CD8-positive, alpha-beta memory T cell (primary cell): ENCODE data around the gene BLID. TPM values are rescaled to one million over a fixed set of nuclear protein-coding genes. Genes with fewer than 3 reads are reported as not detected.
A peak's percentile ranks its signal among the peaks of the same experiment; 100 is the strongest.

Source experiments
- CTCF ChIA-PET: fragments of 350-600 bp; sonication (Branson Sonifier 250); formaldehyde crosslinking; loops from one replicate; lab custom pipeline; 2021; ENCODE audit warnings: antibody characterized with exemption; lab: Charles Lee
- POLR2A ChIA-PET: fragments of 350-600 bp; sonication (Branson Sonifier 250); formaldehyde crosslinking; loops from one replicate; lab custom pipeline; 2021; ENCODE audit warnings: antibody characterized with exemption; lab: Charles Lee
- DNase-seq, 5 donors: peaks; one replicate each; pipeline versions ENCODE4 v3.0.0 to v3.0.0-alpha.2; 2020 to 2022; ENCODE audit warnings: mixed read lengths in 1 of 5
- H3K27ac ChIP-seq: one replicate; pipeline ENCODE4 v1.7.0; 2013; ENCODE audit warnings: low read depth, mild to moderate bottlenecking, low read length, moderate library complexity
- H3K27me3 ChIP-seq: 2 replicates; pipeline ENCODE4 v1.7.0; 2013; ENCODE audit warnings: low read length, mild to moderate bottlenecking; ENCODE audit not compliant: insufficient read depth, poor library complexity, severe bottlenecking
- H3K36me3 ChIP-seq: 2 replicates; pipeline ENCODE4 v1.7.0; 2013; ENCODE audit warnings: mild to moderate bottlenecking, low read length, moderate library complexity; ENCODE audit not compliant: insufficient read depth
- H3K4me1 ChIP-seq: 2 replicates; pipeline ENCODE4 v1.7.0; 2013; ENCODE audit warnings: mild to moderate bottlenecking, low read length, moderate library complexity; ENCODE audit not compliant: insufficient read depth
- H3K4me3 ChIP-seq: 2 replicates; pipeline ENCODE4 v1.7.0; 2013; ENCODE audit warnings: mild to moderate bottlenecking, low read length
- H3K9me3 ChIP-seq: 2 replicates; pipeline ENCODE4 v1.7.0; 2013; ENCODE audit warnings: mild to moderate bottlenecking, low read length
- H3K27ac Mint-ChIP-seq, 8 donors: one replicate each; pipeline ENCODE4 v1.8.0; 2020 to 2021; ENCODE audit warnings: mixed read lengths in 8 of 8, mild to moderate bottlenecking in 6 of 8, inconsistent platforms in 3 of 8, moderate library complexity in 3 of 8
- H3K27me3 Mint-ChIP-seq, 2 donors: one replicate each; pipeline ENCODE4 v1.8.0; 2020 to 2021; ENCODE audit warnings: mixed read lengths in 2 of 2, mild to moderate bottlenecking in 1 of 2, moderate library complexity in 1 of 2
- H3K36me3 Mint-ChIP-seq, 3 donors: one replicate each; pipeline ENCODE4 v1.8.0; 2020 to 2021; ENCODE audit warnings: mixed read lengths in 3 of 3, inconsistent platforms in 1 of 3, mild to moderate bottlenecking in 1 of 3
- H3K4me1 Mint-ChIP-seq, 3 donors: one replicate each; pipeline ENCODE4 v1.8.0; 2020 to 2021; ENCODE audit warnings: mixed read lengths in 3 of 3, inconsistent platforms in 1 of 3, mild to moderate bottlenecking in 1 of 3
- H3K4me3 Mint-ChIP-seq, 7 donors: one replicate each; pipeline ENCODE4 v1.8.0; 2020 to 2021; ENCODE audit warnings: mixed read lengths in 7 of 7, mild to moderate bottlenecking in 6 of 7, moderate library complexity in 4 of 7, inconsistent platforms in 2 of 7
- H3K9me3 Mint-ChIP-seq, 5 donors: one replicate each; pipeline ENCODE4 v1.8.0; 2020 to 2022; ENCODE audit warnings: mixed read lengths in 5 of 5, mild to moderate bottlenecking in 3 of 5, moderate library complexity in 2 of 5, inconsistent platforms in 1 of 5
- polyA plus RNA-seq: library from polyadenylated mRNA; unstranded; fragments of 300-500 nt; fragmentation: Illumina TruSeq; gene quantifications from one replicate; pipeline ENCODE4 v1.2.3, GENCODE V29; 2021
- total RNA-seq, 2 experiments: library from RNA; stranded (reverse); gene quantifications; one replicate each; pipeline ENCODE4 v1.2.3, GENCODE V29; 2021

The BLID gene
- total and polyA plus RNA-seq, 3 experiments from 2014 or later, result not detected

DNA sequence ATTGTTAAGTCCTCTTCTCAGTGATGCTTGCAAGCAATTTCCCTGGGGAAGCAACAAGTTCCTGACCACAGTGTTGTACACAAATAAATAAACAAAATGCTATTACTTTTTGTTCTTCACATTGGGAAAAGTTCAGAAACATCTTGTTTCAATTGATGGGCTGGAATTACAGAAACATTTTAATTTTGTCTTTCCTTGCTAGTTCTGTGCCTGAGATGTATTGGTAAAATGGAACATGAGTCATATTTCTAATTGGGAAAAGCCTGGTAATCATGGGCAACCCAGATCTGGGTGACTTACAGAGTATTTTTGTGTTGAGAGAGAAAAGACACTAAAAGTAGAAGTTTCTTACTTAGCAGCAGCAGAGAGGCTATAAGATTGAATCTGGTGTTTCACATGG, 576 bp upstream of the BLID start:
- H3K27me3 ChIP-seq, result no peaks in the 10 kb centered on the region
- peak overlapping the region in 1 of 8 donors; percentile 44 for H3K27ac Mint-ChIP-seq
- no peaks in the 10 kb centered on the region for H3K4me1 Mint-ChIP-seq
- CTCF ChIA-PET, result no interaction called here
- no peak overlapping the region for H3K4me3 ChIP-seq
- H3K27ac ChIP-seq, result no peak overlapping the region
- POLR2A ChIA-PET, result no interaction called here
- no peak for DNase-seq
- H3K36me3 ChIP-seq, result no peaks in the 10 kb centered on the region
- no peaks in the 10 kb centered on the region for H3K4me1 ChIP-seq
- H3K9me3 ChIP-seq, result no peaks in the 10 kb centered on the region
- no peak overlapping the region for H3K4me3 Mint-ChIP-seq
- no peaks in the 10 kb centered on the region for H3K36me3 Mint-ChIP-seq
- peaks cover 0 to 1% of the 10 kb centered on the region in 2 donors for H3K27me3 Mint-ChIP-seq
- H3K9me3 Mint-ChIP-seq, result peaks cover 0 to 3% (median 0%) of the 10 kb centered on the region in 5 donors

DNA sequence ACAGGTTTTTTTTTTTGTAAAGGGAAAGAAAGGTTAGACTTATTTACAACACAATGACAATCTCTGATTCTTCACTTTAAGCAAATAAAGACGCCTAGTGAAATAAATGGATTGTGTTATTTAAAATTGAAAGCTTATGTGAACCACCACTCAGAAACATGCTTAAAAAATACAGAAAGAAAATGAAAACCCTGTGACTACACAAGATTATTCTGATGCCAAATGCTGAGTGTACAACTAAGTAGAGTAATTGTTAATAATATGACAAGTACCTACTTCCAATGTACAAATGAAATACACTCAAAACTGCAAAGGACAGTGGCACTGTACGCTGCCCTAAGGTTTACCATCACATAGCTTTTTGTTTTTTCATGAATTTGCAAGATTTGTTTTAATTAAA, 1.0 kb downstream of the BLID start:
- H3K4me1 ChIP-seq, result no peaks in the 10 kb centered on the region
- peaks cover 0 to 1% (median 0%) of the 10 kb centered on the region in 5 donors for H3K9me3 Mint-ChIP-seq
- POLR2A ChIA-PET, result no interaction called here
- CTCF ChIA-PET, result no interaction called here
- H3K4me3 Mint-ChIP-seq, result no peak overlapping the region
- no peak for DNase-seq
- H3K27me3 Mint-ChIP-seq, result peaks cover 0 to 1% of the 10 kb centered on the region in 2 donors
- no peaks in the 10 kb centered on the region for H3K4me1 Mint-ChIP-seq
- H3K27ac Mint-ChIP-seq, result no peak overlapping the region
- no peaks in the 10 kb centered on the region for H3K36me3 ChIP-seq
- no peak overlapping the region for H3K4me3 ChIP-seq
- no peaks in the 10 kb centered on the region for H3K36me3 Mint-ChIP-seq
- H3K9me3 ChIP-seq, result no peaks in the 10 kb centered on the region
- no peak overlapping the region for H3K27ac ChIP-seq
- H3K27me3 ChIP-seq, result no peaks in the 10 kb centered on the region

DNA sequence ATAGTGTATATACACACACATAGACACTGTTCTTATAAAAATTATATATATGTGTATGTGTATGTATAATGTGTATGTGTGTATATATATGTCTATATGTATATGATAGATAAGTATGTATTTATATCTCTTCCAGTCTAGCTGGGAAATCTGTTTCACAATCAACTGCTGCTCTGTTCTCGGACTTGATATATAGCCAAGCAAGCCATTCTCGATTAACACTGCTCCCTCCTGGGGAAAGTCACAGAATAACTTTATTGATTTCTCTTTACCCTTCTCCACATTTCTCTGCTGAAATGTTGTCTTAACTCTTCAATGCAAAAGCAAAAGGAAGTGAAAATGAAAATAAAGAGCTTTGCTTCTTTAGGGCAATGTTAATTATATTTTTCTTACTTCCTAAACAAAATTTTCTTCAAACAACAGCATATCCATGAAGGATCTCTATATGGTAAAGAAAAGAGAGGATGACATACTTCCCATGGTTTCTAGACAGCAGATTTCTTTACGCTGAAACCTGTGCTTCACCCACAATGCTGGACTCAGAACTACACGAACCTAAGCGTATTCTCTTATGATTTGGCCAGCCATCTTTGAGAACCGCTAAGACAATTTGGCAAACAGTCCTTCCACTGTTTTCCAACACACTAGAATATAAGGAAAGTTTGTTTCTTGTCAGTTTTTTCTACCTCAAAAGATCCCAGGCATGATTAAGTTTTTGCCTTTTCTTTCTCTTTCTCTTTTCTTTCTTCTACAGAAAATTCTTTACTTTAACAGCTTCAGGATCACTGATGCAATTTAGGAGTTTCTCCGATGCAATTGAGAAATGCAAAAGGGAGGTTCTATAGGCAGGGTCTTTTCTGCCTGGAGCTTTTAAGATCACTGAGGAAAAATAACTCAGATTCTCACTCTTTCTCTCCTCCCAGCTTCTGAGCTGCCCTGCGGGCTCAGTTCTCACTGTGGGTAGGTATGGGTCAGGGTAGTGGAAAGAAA, 1.9 kb downstream of the BLID start:
- H3K27me3 ChIP-seq, result no peaks in the 10 kb centered on the region
- H3K4me3 ChIP-seq, result no peak overlapping the region
- no peaks in the 10 kb centered on the region for H3K36me3 ChIP-seq
- Mint-ChIP-seq H3K27ac (peak overlapping the region in 1 of 8 donors; percentile 28), H3K27me3 (peaks cover 0 to 1% of the 10 kb centered on the region in 2 donors), H3K4me3 (no peak overlapping the region), H3K36me3 (no peaks in the 10 kb centered on the region), H3K4me1 (no peaks in the 10 kb centered on the region), H3K9me3 (no peaks in the 10 kb centered on the region)
- no peak overlapping the region for H3K27ac ChIP-seq
- H3K4me1 ChIP-seq, result no peaks in the 10 kb centered on the region
- DNase-seq, result no peak
- ChIA-PET POLR2A (no interaction called here), CTCF (no interaction called here)
- no peaks in the 10 kb centered on the region for H3K9me3 ChIP-seq

DNA sequence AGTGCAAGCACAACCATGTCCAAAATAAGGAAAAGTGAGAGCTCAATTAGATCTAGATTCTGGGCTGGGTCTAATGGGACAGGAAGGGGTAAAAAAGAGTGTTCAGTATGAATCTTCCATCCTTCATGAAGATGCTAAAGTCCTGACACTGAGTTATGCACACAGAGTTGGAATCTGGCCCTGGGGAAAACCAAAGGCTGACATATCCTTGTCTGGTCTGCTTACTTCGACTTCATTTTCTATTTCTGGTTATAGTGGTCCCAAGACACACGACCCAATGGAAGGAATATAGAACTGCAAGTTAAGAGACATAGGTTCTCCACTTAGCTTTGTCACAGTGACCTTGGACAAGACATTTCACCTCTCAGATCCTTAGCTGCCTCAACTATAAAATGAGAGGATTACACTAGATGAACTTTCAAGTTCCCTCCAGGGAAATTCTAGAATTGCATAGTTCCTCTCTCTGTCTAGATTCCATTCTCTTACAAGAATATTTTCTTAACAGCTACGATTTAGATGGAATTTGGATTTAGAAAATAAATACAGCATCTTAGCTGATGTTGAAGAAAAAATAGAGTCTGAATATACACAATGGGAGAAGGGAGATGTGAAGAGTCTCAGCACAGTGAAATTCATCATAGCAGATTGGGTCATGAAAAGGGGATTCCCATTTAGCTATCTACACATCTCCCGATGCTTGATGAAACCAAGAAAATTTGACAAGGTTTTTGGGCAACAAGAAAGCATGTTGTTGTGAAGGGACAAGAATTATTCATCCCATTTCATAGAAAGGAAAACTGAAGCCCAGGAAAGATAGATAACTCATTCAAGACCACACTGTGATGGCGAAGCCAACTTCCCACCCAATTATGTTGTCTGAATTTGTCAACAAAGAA, 3.3 kb downstream of the BLID start:
- no peak overlapping the region for H3K27ac Mint-ChIP-seq
- Histone ChIP-seq H3K27ac (no peak overlapping the region), H3K4me1 (no peaks in the 10 kb centered on the region), H3K4me3 (no peak overlapping the region), H3K27me3 (no peaks in the 10 kb centered on the region), H3K9me3 (no peaks in the 10 kb centered on the region), H3K36me3 (no peaks in the 10 kb centered on the region)
- H3K4me1 Mint-ChIP-seq, result no peaks in the 10 kb centered on the region
- CTCF ChIA-PET, result no interaction called here
- no peaks in the 10 kb centered on the region for H3K36me3 Mint-ChIP-seq
- POLR2A ChIA-PET, result no interaction called here
- H3K4me3 Mint-ChIP-seq, result no peak overlapping the region
- no peak for DNase-seq
- H3K9me3 Mint-ChIP-seq, result peaks cover 0 to 4% (median 0%) of the 10 kb centered on the region in 5 donors
- no peaks in the 10 kb centered on the region for H3K27me3 Mint-ChIP-seq

DNA sequence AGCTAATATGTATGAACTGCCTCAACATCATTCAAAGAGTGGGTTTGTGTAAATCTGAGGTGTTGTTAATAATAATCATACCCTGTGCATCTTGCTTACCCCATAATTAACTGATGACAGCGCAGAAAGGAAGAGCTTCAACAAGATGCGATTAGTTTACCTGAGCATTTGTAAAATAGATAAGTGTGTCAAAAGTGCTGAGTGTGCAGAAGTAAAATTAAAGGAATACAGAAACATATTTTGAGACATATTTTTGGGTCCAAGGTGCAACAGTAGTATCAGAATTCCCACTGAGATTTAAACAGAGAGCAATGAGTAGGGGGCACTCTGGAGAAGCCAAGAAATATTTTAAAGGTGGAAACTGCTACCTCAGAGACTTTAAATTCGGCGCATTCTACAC, 6.1 kb downstream of the BLID start:
- H3K9me3 Mint-ChIP-seq, result peaks cover 0 to 10% (median 2%) of the 10 kb centered on the region in 5 donors

DNA sequence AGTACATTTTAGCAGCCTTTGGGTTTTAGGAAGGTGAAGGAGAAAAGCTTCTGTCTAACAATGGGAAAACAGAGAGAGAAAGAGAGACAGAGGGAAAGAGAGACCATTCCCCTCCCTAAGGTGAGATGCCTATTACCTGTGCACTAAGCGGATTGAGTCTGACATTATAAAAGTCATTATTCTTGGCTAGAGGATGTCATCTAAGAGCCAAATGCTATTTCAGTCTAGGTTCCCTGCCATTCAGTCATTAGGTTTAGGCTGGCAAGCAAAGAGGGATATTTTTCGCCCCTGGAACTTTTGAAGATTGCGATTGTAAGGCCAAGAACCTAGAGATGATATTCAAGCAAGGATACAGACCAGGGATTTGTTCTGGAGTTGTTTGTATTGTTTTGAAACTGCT, 7.2 kb downstream of the BLID start:
- no peaks in the 10 kb centered on the region for H3K27me3 ChIP-seq
- Mint-ChIP-seq H3K27me3 (peaks cover 0 to 10% of the 10 kb centered on the region in 2 donors), H3K27ac (no peak overlapping the region), H3K36me3 (no peaks in the 10 kb centered on the region), H3K4me1 (no peaks in the 10 kb centered on the region), H3K4me3 (no peak overlapping the region), H3K9me3 (peaks cover 0 to 10% (median 2%) of the 10 kb centered on the region in 5 donors)
- ChIA-PET CTCF (no interaction called here), POLR2A (no interaction called here)
- no peak for DNase-seq
- no peak overlapping the region for H3K4me3 ChIP-seq
- no peaks in the 10 kb centered on the region for H3K4me1 ChIP-seq
- no peaks in the 10 kb centered on the region for H3K36me3 ChIP-seq
- no peaks in the 10 kb centered on the region for H3K9me3 ChIP-seq
- no peak overlapping the region for H3K27ac ChIP-seq

More for the DNA sequence above, 6.1 kb downstream of the BLID start:
- ChIA-PET CTCF (no interaction called here), POLR2A (no interaction called here)
- Histone ChIP-seq H3K9me3 (no peaks in the 10 kb centered on the region), H3K27me3 (no peaks in the 10 kb centered on the region), H3K4me3 (no peak overlapping the region), H3K36me3 (no peaks in the 10 kb centered on the region), H3K4me1 (no peaks in the 10 kb centered on the region), H3K27ac (no peak overlapping the region)
- Mint-ChIP-seq H3K4me1 (no peaks in the 10 kb centered on the region), H3K27ac (no peak overlapping the region), H3K36me3 (no peaks in the 10 kb centered on the region), H3K27me3 (peaks cover 0 to 10% of the 10 kb centered on the region in 2 donors), H3K4me3 (no peak overlapping the region)
- DNase-seq, result no peak

DNA sequence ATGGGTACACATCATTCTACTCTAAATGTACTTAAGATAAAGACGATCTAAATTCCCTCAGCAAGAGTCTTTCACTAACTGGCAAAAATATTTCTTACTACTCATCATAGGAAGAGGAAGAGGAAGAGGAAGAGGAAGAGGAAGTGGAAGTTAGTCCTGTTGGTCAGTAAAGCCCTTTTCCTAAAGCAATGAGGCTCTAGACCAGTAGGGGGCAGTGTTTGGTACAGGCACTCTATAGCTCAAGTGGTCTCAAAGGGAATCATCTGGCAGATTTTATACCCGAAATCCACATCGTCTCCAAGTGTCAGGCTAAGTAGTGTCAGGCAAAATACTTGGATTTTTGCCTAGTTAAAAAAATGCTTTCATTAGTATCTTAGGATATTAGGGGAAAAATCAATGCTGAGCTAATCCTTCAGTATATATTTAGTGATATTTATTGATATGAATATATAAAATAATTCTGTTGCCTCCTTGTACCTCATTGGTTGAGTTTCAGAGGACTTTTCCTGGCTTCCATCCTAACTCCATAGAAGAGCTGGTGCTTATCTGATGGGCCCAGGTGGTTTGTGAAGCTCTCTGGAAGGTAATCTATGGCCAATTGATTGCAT, 7.7 kb downstream of the BLID start:
- H3K27me3 ChIP-seq, result no peaks in the 10 kb centered on the region
- H3K9me3 Mint-ChIP-seq, result peaks cover 0 to 10% (median 2%) of the 10 kb centered on the region in 5 donors
- no peak for DNase-seq
- no peak overlapping the region for H3K27ac ChIP-seq
- POLR2A ChIA-PET, result no interaction called here
- no peaks in the 10 kb centered on the region for H3K4me1 ChIP-seq
- no peaks in the 10 kb centered on the region for H3K36me3 ChIP-seq
- peaks cover 0 to 10% of the 10 kb centered on the region in 2 donors for H3K27me3 Mint-ChIP-seq
- no peak overlapping the region for H3K27ac Mint-ChIP-seq
- H3K4me1 Mint-ChIP-seq, result no peaks in the 10 kb centered on the region
- CTCF ChIA-PET, result no interaction called here
- no peaks in the 10 kb centered on the region for H3K9me3 ChIP-seq
- no peaks in the 10 kb centered on the region for H3K36me3 Mint-ChIP-seq
- no peak overlapping the region for H3K4me3 Mint-ChIP-seq
- no peak overlapping the region for H3K4me3 ChIP-seq
